Natural killer cell (primary cell): ENCODE results near the gene ATP1B1. TPM values are rescaled to one million over a fixed set of nuclear protein-coding genes. Genes with fewer than 3 reads are reported as not detected.

ENCODE experiments used
- ATAC-seq, 3 donors: fragments of 150-1000 bp in 2 of 3; fragments of 200-7000 bp in 1 of 3; cut with Tn5 transposase; 1 replicate in 1 of 3; 2 replicates in 2 of 3; pipeline ENCODE4 v1.10.0; 2021; ENCODE audit warnings: mild to moderate bottlenecking in 2 of 3, moderate library complexity in 2 of 3
- DNase-seq, 2 donors: peaks; one replicate each; pipeline versions ENCODE4 v3.0.0 to v3.0.0-alpha.2; 2013 to 2021; ENCODE audit warnings: mixed read lengths in 1 of 2
- H3K27ac ChIP-seq: one replicate; pipeline ENCODE4 v1.5.1; 2013; ENCODE audit warnings: mild to moderate bottlenecking, low read length
- H3K27me3 ChIP-seq: one replicate; pipeline ENCODE4 v1.6.1; 2013; ENCODE audit warnings: low read length; ENCODE audit not compliant: control insufficient read depth, insufficient read depth
- H3K36me3 ChIP-seq: one replicate; pipeline ENCODE4 v1.6.1; 2013; ENCODE audit warnings: low read length; ENCODE audit not compliant: control insufficient read depth, insufficient read depth
- H3K4me1 ChIP-seq: one replicate; pipeline ENCODE4 v1.6.1; 2013; ENCODE audit warnings: low read length; ENCODE audit not compliant: control insufficient read depth, insufficient read depth
- H3K4me3 ChIP-seq: one replicate; pipeline ENCODE4 v1.5.1; 2013; ENCODE audit warnings: low read length
- H3K9me3 ChIP-seq: one replicate; pipeline ENCODE4 v1.6.1; 2013; ENCODE audit warnings: low read length; ENCODE audit not compliant: control insufficient read depth, insufficient read depth
- H3K27ac Mint-ChIP-seq, 2 donors: one replicate each; pipeline ENCODE4 v1.8.0; 2022; ENCODE audit warnings: mild to moderate bottlenecking in 2 of 2, mixed read lengths in 2 of 2, moderate library complexity in 1 of 2
- H3K27me3 Mint-ChIP-seq, 2 donors: one replicate each; pipeline ENCODE4 v1.8.0; 2022; ENCODE audit warnings: low read depth in 2 of 2, mixed read lengths in 2 of 2
- H3K36me3 Mint-ChIP-seq: one replicate; pipeline ENCODE4 v1.8.0; 2022; ENCODE audit warnings: mixed read lengths
- H3K4me1 Mint-ChIP-seq, 2 donors: one replicate each; pipeline ENCODE4 v1.8.0; 2022; ENCODE audit warnings: mixed read lengths in 2 of 2
- H3K4me3 Mint-ChIP-seq: one replicate; pipeline ENCODE4 v1.8.0; 2022; ENCODE audit warnings: mild to moderate bottlenecking, moderate library complexity, mixed read lengths
- H3K9me3 Mint-ChIP-seq, 2 donors: one replicate each; pipeline ENCODE4 v1.8.0; 2022; ENCODE audit warnings: mixed read lengths in 2 of 2
- WGBS: methylation state at CpG from one replicate; pipeline ENCODE4 v1.1.7; 2013; ENCODE audit warnings: missing lambda C conversion rate; ENCODE audit not compliant: insufficient coverage; 5-methylcytosine and 5-hydroxymethylcytosine counted together
- intact Hi-C: fragments of 100-400 bp; cut with micrococcal nuclease; formaldehyde crosslinking; loops from one replicate; pipeline ENCODE4 v1.14.2; 2022
- total RNA-seq, 4 donors: library from RNA; stranded (reverse); fragments of 120-200 nt in 1 of 4; gene quantifications; one replicate each; pipeline versions ENCODE4 v1.2.3 to v1.2.4, GENCODE V29; 2013 to 2022
- TF ChIP-seq, protein P1 (sequence below): fragments of 200-600 bp; IDR thresholded peaks from one replicate; pipeline ENCODE4 v1.8.0; 2022; ENCODE audit warnings: antibody characterized with exemption

The ATP1B1 gene
- total RNA-seq, 3 donors from 2014 or later (not counting 1 experiment from before 2014, with no cell fraction given), result 3.4 to 10.4 (median 4.9) TPM

DNA sequence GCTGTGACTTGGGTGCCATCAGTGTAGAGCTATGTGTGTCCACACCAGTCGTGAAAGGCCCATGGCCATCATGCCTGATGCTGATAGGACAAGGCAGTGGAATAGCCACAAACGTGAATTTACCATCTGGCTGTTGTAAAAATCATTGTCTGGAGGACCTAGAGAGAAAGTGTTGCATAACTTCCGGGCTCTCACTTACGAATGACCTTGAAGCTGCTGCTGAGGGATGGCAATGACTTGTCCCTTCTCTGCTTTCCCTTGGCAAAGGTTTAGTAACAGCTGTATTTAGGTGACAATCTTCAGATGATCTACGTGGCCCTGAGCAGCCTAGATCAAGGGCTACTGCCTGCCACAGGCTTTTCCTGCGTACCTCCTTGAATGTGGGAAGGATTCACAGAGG is 5.8 kb downstream of the ATP1B1 start:
- H3K4me3 ChIP-seq, result no peak overlapping the region
- TF ChIP-seq, protein P1, sequence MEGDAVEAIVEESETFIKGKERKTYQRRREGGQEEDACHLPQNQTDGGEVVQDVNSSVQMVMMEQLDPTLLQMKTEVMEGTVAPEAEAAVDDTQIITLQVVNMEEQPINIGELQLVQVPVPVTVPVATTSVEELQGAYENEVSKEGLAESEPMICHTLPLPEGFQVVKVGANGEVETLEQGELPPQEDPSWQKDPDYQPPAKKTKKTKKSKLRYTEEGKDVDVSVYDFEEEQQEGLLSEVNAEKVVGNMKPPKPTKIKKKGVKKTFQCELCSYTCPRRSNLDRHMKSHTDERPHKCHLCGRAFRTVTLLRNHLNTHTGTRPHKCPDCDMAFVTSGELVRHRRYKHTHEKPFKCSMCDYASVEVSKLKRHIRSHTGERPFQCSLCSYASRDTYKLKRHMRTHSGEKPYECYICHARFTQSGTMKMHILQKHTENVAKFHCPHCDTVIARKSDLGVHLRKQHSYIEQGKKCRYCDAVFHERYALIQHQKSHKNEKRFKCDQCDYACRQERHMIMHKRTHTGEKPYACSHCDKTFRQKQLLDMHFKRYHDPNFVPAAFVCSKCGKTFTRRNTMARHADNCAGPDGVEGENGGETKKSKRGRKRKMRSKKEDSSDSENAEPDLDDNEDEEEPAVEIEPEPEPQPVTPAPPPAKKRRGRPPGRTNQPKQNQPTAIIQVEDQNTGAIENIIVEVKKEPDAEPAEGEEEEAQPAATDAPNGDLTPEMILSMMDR, result no peak
- peaks cover 46% of the 10 kb centered on the region for H3K4me1 ChIP-seq
- H3K9me3 ChIP-seq, result no peaks in the 10 kb centered on the region
- no peaks in the 10 kb centered on the region for H3K9me3 Mint-ChIP-seq
- H3K27me3 Mint-ChIP-seq, result peaks cover 0 to 1% of the 10 kb centered on the region in 2 donors
- ATAC-seq (peak in 1 of 3 donors; percentile 20), DNase-seq (no peak)
- H3K4me1 Mint-ChIP-seq, result peaks cover 59 to 63% of the 10 kb centered on the region in 2 donors
- intact Hi-C loops, result no loop called here
- no peaks in the 10 kb centered on the region for H3K36me3 ChIP-seq
- H3K4me3 Mint-ChIP-seq, result no peak overlapping the region
- H3K36me3 Mint-ChIP-seq, result no peaks in the 10 kb centered on the region
- peaks cover 1% of the 10 kb centered on the region for H3K27me3 ChIP-seq
- no peak overlapping the region for H3K27ac Mint-ChIP-seq
- WGBS, result 72% methylated on average over 6 of the region's 6 CpGs
- H3K27ac ChIP-seq, result no peak overlapping the region

DNA sequence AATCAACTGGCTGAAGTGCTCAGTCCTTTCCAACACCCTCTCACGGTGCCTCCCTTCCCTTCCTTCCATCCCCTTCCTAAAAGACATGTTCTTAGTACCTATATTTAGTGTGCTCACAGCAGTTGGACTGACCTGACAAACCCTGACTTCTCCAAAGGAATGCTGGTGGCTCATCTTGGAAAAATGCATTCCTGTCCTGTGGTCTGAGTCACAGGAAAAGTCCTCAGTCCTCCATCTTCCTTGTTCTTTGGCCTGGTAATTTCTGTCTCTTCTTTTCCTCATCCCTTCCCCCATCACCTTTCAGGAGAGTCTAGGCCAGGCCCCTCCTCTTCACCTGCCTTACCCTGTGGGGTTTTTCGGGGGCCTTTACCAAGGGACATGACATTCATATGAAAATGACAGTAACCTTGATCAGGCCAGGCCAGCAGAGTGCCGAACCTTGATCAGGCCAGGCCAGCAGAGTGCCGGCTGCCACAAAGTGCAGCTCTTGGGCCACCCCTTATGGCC is 7.2 kb downstream of the ATP1B1 start:
- H3K27ac ChIP-seq, result no peak overlapping the region
- H3K27me3 ChIP-seq, result no peaks in the 10 kb centered on the region
- DNase-seq, result no peak
- no peak for ATAC-seq
- TF ChIP-seq, protein P1, result no peak
- intact Hi-C loops, result no loop called here
- no peaks in the 10 kb centered on the region for H3K36me3 ChIP-seq
- H3K4me3 Mint-ChIP-seq, result no peak overlapping the region
- H3K36me3 Mint-ChIP-seq, result no peaks in the 10 kb centered on the region
- no peaks in the 10 kb centered on the region for H3K9me3 ChIP-seq
- H3K27me3 Mint-ChIP-seq, result no peaks in the 10 kb centered on the region
- peaks cover 34% of the 10 kb centered on the region for H3K4me1 ChIP-seq
- WGBS, result 91% methylated on average over 4 of the region's 4 CpGs
- peaks cover 48 to 54% of the 10 kb centered on the region in 2 donors for H3K4me1 Mint-ChIP-seq
- no peaks in the 10 kb centered on the region for H3K9me3 Mint-ChIP-seq
- H3K27ac Mint-ChIP-seq, result no peak overlapping the region
- H3K4me3 ChIP-seq, result no peak overlapping the region

- Histone ChIP-seq H3K4me1 (peaks cover 17% of the 10 kb centered on the region), H3K4me3 (no peak overlapping the region), H3K36me3 (no peaks in the 10 kb centered on the region), H3K27ac (peak overlapping the region; percentile 57), H3K27me3 (no peaks in the 10 kb centered on the region), H3K9me3 (no peaks in the 10 kb centered on the region)
- H3K4me1 Mint-ChIP-seq, result peaks cover 26 to 32% of the 10 kb centered on the region in 2 donors
- H3K9me3 Mint-ChIP-seq, result no peaks in the 10 kb centered on the region
- no peaks in the 10 kb centered on the region for H3K27me3 Mint-ChIP-seq
- no peaks in the 10 kb centered on the region for H3K36me3 Mint-ChIP-seq
- ATAC-seq, result peak; percentile 59 to 86 (median 78)
- DNase-seq, result peak; percentile 13 to 34
- H3K4me3 Mint-ChIP-seq, result peak overlapping the region; percentile 70
- 68% methylated on average over 13 of the region's 14 CpGs for WGBS
- intact Hi-C loops, result no loop called here
- TF ChIP-seq, protein P1, result no peak
- peak overlapping the region; percentile 21 to 80 for H3K27ac Mint-ChIP-seq
Measured at GRCh38 chr1:169115891-169116585, 9.5 kb downstream of the ATP1B1 start.
